C4-2B (cell line): ENCODE results near the gene SPARC.

Experiments used
- H3K27ac ChIP-seq: fragments of 450-650 bp; 2 replicates; pipeline ENCODE4 v1.5.1; 2017
- CTCF ChIP-seq: fragments of 450-650 bp; conservative IDR thresholded peaks from 2 replicates; pipeline ENCODE4 v1.5.1; 2017; ENCODE audit warnings: mild to moderate bottlenecking
- ZFX ChIP-seq: fragments of 450-650 bp; IDR thresholded peaks from 2 replicates; pipeline ENCODE4 v1.6.1; 2017

Gene SPARC

DNA sequence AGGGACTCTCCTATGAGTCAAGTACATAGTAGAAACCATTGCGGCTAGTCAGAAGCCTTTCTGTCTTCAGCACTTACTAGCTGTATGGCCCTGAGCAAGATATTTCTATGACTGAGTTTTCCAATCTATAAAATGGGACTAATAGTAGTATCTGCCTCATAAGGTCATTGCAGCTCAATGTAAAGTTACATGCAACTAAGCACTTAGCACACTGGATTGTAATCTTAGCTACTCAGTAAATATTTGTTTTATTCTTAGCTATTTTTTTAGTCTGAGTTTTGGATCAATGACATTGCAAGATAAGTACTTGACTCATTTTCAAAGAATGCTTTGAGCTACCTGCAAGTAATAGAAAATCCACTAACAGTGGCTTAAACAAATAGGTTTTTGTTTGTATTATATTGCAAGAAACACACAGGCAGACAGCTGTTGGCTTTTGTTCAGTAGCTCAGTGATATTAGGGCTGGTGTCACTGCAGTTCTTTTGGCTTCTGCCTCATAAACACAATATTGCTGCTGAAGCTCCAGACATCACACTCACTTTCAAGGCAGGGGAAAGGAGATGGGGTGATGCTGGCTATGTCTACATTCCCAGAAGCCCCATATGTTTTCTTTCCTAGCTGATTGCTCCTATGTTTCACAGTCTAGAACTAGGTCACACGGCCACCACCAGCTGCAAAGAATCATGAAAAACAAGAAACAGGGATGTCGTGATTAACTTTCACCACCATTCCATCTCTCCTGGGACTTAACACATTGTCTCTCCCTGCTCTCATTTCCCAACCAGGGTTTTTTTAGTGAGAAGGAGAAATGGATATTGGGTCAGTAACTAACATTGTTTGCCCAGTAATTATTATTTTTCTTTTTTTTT lies 68.6 kb downstream of the SPARC start:
- H3K27ac ChIP-seq, result no peak overlapping the region
- TF ChIP-seq ZFX (no peak), CTCF (no peak)

GRCh38 chr5:151617383-151617840 lies 69.3 kb downstream of the SPARC start:
- no peak for TF ChIP-seq CTCF
- no peak overlapping the region for H3K27ac ChIP-seq

GRCh38 chr5:151615431-151615830 lies 71.3 kb downstream of the SPARC start:
- no peak overlapping the region for H3K27ac ChIP-seq
- no peak for TF ChIP-seq ZFX
- TF ChIP-seq CTCF, result no peak

DNA sequence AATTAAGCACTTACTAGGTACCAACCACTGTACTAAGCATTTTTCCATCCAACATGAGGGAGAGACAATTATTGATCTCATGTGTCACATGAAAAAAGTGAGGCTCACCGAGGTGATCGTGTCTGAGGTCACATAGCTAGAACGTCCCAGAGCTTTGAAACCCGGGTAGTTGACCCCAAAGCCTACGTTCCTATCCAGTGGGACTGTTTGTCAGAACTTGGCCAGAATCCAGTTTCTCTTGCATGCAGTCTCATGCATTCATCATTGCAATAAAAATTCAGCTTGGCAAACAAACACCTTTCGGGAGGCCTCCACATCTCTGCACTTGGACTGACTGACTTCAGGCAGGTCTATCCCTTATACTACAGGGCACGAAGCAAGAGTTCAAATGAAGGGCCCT lies 72.2 kb downstream of the SPARC start:
- no peak overlapping the region for H3K27ac ChIP-seq

DNA sequence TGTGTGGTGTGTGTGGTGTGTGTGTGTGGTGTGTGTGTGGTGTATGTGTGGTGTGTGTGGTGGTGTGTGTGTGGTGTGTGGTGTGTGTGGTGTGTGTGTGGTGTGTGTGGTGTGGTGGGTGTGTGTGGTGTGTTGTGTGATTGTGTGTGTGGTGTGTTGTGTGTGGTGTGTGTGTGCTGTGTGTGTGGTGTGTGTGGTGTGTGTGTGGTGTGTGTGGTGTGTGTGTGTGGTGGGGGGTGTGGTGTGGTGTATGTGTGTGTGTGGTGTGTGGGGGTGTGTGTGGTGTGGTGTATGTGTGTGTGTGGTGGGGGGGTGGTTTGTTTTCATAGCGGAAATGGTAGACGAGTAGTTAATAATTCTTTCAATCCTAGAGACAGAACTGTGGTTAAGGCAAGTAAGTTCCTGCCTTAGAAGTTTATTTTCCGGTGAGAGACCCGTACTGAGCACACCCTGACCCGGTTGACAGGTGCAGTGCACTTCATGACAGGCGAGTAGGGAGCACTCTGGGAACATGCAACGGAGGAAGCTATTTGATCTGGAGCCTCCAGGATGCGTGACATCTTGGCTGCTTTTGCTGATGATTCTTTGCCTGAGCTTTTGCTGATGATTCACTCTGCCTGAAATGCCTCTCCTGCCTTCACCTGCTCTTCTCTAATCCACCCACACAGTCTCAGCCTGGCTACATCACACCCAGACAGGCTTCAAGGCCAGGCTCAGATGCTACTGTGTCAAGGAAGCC lies 73.9 kb downstream of the SPARC start:
- no peak overlapping the region for H3K27ac ChIP-seq
- TF ChIP-seq ZFX (no peak), CTCF (no peak)

More for the DNA sequence above, 72.2 kb downstream of the SPARC start:
- TF ChIP-seq ZFX, result no peak
- TF ChIP-seq CTCF, result no peak

DNA sequence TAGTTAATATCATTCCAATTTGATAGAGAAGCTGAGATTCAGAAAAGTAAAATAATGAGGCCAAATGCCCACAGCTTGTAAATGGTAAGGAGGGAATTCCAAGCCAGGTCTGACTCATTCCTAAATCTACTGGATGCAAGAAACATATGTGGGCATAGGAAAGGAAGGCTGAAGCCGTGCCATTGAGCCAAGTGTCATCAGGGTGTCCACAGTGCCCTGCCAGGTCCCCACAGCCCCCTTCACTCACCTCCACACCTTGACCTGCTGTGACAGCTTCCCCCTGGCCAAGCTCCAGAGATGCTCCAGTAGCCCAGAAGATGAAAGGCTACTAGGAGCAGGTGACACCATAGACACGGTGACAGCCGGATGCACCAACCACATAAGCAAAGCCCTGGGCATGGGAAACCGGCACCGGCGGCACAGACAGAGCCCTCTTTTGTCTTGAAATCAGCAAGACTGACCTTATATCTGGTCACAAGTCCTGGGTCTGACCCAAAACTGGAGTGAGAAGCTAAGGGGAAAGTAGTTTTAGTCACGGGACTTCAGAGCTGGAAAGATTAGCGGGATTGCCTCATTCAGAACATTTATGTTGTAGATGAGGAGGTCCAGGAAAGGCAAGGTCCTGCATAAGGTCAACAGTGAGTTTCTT lies 75.5 kb downstream of the SPARC start:
- TF ChIP-seq CTCF (no peak), ZFX (no peak)
- H3K27ac ChIP-seq, result no peak overlapping the region
